Measurements from ENCODE around the gene BANF2. TPM values are rescaled to one million over a fixed set of nuclear protein-coding genes. Genes with fewer than 3 reads are reported as not detected.

BANF2 gene
- total and polyA plus RNA-seq, 2 of the 13 experiments (the other 11 are each of a cell fraction or from before 2014, with no cell fraction given): 0.35 TPM; not detected in 1

DNA sequence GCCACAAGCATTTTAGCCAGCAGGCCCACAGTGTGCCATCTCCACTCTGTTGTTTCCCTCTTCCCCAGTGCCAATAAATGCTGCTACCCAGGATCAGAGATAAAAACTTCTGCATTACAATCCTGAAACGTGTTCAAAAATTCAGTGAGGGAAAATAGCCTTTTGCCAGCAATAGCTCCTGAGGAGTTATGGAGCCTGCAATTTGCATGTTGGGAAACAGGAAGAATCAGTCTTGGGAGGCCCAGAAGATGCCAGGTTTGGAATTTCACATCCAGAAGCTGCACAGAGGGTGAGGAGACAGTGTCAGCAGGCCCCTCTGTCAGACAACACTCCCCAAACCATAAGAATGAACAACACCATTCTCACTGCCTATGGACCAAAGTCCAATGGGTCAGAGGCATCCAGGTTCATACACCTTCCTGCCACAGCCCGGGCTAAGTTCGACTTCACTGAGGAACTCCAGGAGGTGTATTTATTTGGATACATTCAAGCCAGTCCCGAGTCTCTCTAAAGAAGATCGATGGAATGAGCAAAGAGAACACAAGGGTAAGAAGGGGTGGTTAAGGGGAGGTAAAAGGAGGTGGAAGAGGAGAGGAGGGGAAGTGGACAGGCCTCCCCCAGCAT lies 38.5 kb upstream of the BANF2 start (continued):
- TF ChIP-seq ZSCAN29 (CRISPR knock-in tag; conservative IDR thresholded peaks at IDR 0.05): no peak
- TF ChIP-seq, protein P1, sequence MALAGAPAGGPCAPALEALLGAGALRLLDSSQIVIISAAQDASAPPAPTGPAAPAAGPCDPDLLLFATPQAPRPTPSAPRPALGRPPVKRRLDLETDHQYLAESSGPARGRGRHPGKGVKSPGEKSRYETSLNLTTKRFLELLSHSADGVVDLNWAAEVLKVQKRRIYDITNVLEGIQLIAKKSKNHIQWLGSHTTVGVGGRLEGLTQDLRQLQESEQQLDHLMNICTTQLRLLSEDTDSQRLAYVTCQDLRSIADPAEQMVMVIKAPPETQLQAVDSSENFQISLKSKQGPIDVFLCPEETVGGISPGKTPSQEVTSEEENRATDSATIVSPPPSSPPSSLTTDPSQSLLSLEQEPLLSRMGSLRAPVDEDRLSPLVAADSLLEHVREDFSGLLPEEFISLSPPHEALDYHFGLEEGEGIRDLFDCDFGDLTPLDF (CRISPR knock-in tag; IDR thresholded peaks at IDR 0.05): no peak
- peak; percentile 71 for TF ChIP-seq SOX5 (CRISPR knock-in tag; IDR thresholded peaks at IDR 0.05; ENCODE audit: borderline replicate concordance)
- TF ChIP-seq FOXA3 (CRISPR knock-in tag; IDR thresholded peaks at IDR 0.05): peak; percentile 43; the same call in 1 of the 2 replicates
- no peak for TF ChIP-seq ZNF552 (CRISPR knock-in tag; IDR thresholded peaks at IDR 0.05; ENCODE audit: borderline replicate concordance)
- peak; percentile 89 for TF ChIP-seq PHF21A (CRISPR knock-in tag; IDR thresholded peaks at IDR 0.05)
- TF ChIP-seq JUNB (CRISPR knock-in tag; IDR thresholded peaks at IDR 0.05; ENCODE audit: borderline replicate concordance): no peak
- TF ChIP-seq ZSCAN21 (CRISPR knock-in tag; IDR thresholded peaks at IDR 0.05; ENCODE audit: borderline replicate concordance): no peak
- TF ChIP-seq, protein P2, sequence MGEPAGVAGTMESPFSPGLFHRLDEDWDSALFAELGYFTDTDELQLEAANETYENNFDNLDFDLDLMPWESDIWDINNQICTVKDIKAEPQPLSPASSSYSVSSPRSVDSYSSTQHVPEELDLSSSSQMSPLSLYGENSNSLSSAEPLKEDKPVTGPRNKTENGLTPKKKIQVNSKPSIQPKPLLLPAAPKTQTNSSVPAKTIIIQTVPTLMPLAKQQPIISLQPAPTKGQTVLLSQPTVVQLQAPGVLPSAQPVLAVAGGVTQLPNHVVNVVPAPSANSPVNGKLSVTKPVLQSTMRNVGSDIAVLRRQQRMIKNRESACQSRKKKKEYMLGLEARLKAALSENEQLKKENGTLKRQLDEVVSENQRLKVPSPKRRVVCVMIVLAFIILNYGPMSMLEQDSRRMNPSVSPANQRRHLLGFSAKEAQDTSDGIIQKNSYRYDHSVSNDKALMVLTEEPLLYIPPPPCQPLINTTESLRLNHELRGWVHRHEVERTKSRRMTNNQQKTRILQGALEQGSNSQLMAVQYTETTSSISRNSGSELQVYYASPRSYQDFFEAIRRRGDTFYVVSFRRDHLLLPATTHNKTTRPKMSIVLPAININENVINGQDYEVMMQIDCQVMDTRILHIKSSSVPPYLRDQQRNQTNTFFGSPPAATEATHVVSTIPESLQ (CRISPR knock-in tag; conservative IDR thresholded peaks at IDR 0.05): no peak
- TF ChIP-seq, protein P3, sequence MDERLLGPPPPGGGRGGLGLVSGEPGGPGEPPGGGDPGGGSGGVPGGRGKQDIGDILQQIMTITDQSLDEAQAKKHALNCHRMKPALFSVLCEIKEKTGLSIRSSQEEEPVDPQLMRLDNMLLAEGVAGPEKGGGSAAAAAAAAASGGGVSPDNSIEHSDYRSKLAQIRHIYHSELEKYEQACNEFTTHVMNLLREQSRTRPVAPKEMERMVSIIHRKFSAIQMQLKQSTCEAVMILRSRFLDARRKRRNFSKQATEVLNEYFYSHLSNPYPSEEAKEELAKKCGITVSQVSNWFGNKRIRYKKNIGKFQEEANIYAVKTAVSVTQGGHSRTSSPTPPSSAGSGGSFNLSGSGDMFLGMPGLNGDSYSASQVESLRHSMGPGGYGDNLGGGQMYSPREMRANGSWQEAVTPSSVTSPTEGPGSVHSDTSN (CRISPR knock-in tag; IDR thresholded peaks at IDR 0.05): no peak
- peak; percentile 56; the same call in 1 of the 2 replicates for TF ChIP-seq POGZ (CRISPR knock-in tag; IDR thresholded peaks at IDR 0.05)
- peak; percentile 59 for TF ChIP-seq ZNF335 (CRISPR knock-in tag; IDR thresholded peaks at IDR 0.05)
- TF ChIP-seq HDAC2 (CRISPR knock-in tag; IDR thresholded peaks at IDR 0.05): peak; percentile 80; the same call in 1 of the 2 replicates
- TF ChIP-seq, protein P4, sequence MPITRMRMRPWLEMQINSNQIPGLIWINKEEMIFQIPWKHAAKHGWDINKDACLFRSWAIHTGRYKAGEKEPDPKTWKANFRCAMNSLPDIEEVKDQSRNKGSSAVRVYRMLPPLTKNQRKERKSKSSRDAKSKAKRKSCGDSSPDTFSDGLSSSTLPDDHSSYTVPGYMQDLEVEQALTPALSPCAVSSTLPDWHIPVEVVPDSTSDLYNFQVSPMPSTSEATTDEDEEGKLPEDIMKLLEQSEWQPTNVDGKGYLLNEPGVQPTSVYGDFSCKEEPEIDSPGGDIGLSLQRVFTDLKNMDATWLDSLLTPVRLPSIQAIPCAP (CRISPR knock-in tag; IDR thresholded peaks at IDR 0.05; ENCODE audit: low read depth): no peak
- TF ChIP-seq, protein P5, sequence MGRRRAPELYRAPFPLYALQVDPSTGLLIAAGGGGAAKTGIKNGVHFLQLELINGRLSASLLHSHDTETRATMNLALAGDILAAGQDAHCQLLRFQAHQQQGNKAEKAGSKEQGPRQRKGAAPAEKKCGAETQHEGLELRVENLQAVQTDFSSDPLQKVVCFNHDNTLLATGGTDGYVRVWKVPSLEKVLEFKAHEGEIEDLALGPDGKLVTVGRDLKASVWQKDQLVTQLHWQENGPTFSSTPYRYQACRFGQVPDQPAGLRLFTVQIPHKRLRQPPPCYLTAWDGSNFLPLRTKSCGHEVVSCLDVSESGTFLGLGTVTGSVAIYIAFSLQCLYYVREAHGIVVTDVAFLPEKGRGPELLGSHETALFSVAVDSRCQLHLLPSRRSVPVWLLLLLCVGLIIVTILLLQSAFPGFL (CRISPR knock-in tag; IDR thresholded peaks at IDR 0.05): no peak
- TF ChIP-seq ZNF644 (CRISPR knock-in tag; IDR thresholded peaks at IDR 0.05; ENCODE audit: low read depth): peak; percentile 92
- TF ChIP-seq ZMYM2 (CRISPR knock-in tag; IDR thresholded peaks at IDR 0.05): no peak; the same call in 1 of the 2 replicates
- no peak for TF ChIP-seq SUZ12 (IDR thresholded peaks at IDR 0.05; ENCODE audit: low read depth, low read length)
- TF ChIP-seq RCOR2 (CRISPR knock-in tag; IDR thresholded peaks at IDR 0.05): peak; percentile 72
- TF ChIP-seq, protein P6, sequence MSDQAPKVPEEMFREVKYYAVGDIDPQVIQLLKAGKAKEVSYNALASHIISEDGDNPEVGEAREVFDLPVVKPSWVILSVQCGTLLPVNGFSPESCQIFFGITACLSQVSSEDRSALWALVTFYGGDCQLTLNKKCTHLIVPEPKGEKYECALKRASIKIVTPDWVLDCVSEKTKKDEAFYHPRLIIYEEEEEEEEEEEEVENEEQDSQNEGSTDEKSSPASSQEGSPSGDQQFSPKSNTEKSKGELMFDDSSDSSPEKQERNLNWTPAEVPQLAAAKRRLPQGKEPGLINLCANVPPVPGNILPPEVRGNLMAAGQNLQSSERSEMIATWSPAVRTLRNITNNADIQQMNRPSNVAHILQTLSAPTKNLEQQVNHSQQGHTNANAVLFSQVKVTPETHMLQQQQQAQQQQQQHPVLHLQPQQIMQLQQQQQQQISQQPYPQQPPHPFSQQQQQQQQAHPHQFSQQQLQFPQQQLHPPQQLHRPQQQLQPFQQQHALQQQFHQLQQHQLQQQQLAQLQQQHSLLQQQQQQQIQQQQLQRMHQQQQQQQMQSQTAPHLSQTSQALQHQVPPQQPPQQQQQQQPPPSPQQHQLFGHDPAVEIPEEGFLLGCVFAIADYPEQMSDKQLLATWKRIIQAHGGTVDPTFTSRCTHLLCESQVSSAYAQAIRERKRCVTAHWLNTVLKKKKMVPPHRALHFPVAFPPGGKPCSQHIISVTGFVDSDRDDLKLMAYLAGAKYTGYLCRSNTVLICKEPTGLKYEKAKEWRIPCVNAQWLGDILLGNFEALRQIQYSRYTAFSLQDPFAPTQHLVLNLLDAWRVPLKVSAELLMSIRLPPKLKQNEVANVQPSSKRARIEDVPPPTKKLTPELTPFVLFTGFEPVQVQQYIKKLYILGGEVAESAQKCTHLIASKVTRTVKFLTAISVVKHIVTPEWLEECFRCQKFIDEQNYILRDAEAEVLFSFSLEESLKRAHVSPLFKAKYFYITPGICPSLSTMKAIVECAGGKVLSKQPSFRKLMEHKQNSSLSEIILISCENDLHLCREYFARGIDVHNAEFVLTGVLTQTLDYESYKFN (CRISPR knock-in tag; conservative IDR thresholded peaks at IDR 0.05): peak; percentile 86
- TF ChIP-seq EZH2 (conservative IDR thresholded peaks at IDR 0.05; ENCODE audit: low read depth, low read length): no peak

Measured in HepG2 (cell line).